Measurements from ENCODE around the gene CYP2E1.
"Not testable (repeated sequence)": the region's sequence is repeated elsewhere in the genome, so short reads cannot be mapped to it uniquely, and the experiment has no call there.

Gene CYP2E1

DNA sequence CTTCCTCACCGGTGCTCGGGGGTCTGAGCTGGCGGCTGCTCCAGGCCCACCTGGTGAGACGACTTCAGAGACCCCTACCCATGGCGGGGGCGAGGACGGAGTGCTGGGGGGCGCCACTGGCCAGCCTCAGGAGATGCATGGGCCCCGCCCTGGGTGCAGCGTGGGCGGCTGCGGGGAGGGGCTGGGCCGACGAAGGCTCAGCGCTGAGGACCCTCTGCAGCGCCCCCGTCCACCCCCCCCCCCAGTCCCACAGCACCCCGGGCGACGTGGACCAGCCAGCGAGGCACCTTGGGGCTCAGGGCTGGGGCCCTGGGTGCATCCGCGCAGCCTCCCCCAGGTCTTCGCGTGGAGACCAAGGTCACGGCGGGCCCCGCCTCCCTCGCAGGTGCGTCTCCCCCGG lies 49.9 kb downstream of the CYP2E1 start:
- DNase-seq = not testable (repeated sequence)
